Activated CD4-positive, CD25-positive, alpha-beta regulatory T cell treated with anti-CD3 and anti-CD28 coated beads, Interleukin-2, amount 50 U/mL, for 24 hours (primary cell): ENCODE data around the gene RSRP1.

ENCODE experiments used
- ATAC-seq, 2 donors: fragments of 150-1000 bp; cut with Tn5 transposase; one replicate each; pipeline ENCODE4 v1.10.0; 2021; ENCODE audit warnings: mild to moderate bottlenecking in 1 of 2, moderate library complexity in 1 of 2

RSRP1 gene

DNA sequence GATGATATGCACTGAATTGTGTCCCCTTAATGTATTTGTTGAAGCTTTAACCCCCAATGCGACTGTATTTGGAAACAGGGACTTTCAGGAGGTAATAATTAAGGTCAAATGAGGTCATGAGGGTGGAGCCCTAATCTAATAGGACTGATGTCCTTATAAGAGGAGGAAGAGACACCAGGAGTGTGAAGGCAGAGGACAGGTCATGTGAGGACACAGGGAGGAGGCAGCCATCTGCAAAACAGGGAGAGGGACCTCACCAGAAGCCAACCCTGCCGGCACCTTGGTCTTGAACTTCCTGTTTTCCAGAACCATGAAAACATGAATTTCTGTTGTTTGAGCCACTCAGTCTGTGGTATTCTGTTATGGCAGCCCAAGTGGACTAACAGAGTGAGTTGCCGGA, 30.2 kb downstream of the RSRP1 start:
- no peak for ATAC-seq

- no peak for ATAC-seq
These were observed 31.1 kb downstream of the RSRP1 start for GRCh38 chr1:25216123-25216522.

GRCh38 chr1:25212725-25213124, 34.5 kb downstream of the RSRP1 start:
- ATAC-seq = no peak

GRCh38 chr1:25210728-25211127, 36.5 kb downstream of the RSRP1 start:
- no peak for ATAC-seq

DNA sequence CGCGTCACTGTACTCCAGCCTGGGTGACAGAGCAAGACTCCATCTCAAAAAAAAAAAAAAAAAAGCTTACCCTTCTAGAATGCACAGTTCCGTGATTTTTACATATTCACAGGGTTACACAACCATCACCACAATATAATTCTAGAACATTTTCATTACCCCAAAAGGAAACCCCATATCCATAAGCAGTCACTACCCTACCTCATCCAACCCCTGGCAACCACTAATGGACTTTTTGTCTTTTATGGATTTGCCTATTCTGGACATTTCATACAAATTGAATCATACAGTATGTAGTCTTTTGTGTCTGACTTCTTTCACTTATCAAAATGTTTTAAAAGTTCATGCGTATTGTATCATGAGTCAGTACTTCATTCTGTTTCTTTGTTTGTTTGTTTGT, 37.7 kb downstream of the RSRP1 start:
- ATAC-seq = no peak

DNA sequence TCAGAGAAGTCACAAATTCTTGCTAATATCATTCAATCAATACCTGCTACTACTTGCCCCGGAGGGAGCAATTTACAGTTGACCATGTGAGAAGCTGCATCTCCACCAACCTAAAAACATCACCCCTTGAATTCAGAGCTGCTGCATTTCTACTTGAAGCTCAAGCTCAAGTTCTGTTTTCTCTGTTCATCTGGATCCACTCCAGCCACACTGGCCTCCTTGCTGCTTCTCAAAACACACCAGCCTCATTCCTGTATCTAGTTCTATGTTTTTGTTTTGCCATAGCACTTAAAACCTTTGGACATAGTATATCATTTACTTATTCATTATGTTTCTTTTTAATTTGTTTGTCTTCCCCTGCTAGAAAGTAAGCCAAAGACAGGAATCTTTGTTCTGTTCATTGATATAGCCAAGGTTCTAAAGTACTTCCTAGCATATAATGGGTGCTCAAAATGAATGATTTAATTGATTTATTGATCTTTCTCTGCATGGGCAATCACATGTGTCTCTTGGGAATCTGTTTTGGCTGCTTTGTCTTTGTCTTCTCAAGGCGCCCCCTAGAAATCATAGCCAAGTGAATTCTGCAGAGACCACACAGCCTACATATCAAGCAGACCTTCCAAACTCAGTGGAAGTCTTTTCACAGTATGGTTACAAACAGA, 38.6 kb downstream of the RSRP1 start:
- ATAC-seq = no peak

DNA sequence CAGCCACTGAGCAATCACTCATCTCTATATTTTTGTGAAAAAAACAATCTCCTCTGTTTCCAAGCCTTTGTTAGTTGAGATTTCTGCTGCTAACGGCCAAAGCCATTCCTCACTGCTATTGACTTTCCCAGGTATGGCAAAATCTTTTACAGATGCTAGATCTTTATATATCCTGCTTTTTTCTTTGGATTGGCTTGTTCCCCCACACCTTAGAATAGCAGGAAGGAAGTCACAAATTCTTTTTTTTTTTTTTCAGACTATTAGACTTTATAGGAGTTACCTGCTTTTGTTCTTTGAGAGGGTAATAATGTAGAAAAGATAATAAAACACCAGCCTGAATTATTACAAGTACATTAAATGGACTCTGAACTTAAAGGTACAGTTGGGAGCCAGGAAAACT, 39.2 kb downstream of the RSRP1 start:
- no peak for ATAC-seq

- ATAC-seq = no peak
These were observed 41.1 kb downstream of the RSRP1 start for GRCh38 chr1:25206201-25206600.

GRCh38 chr1:25205786-25206185, 41.5 kb downstream of the RSRP1 start:
- no peak for ATAC-seq

DNA sequence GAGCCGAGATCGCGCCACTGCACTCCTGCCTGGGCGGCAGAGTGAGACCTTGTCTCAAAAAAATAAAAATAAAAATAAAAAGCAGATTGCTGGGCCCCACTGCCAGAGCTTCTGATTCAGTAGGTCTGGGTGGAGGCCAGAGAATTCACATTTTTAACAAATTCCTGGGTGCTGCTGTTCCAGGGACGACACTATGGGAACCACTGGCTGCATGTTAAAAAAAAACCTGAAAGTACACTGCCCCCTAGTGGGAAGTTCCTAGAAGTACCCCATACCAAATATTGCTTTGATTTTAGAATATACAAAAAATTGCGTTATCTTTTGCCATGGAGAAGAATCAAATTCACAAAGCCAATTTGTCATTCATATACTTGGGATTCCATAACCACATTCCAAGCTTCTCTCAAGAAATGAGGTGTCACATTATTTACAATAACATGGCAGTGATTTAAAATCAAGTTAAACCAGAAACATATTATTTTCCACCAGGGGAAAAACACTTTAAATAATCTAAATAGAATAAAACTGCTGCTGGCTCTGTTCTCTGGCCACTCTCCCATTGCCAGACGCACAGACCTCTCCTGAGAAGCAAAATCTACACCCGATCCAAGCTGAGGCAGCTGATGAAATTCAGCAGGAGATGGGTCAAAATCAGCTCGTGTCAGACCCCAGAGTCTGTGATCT, 42.3 kb downstream of the RSRP1 start:
- ATAC-seq = no peak

GRCh38 chr1:25201006-25201405, 46.2 kb downstream of the RSRP1 start:
- no peak for ATAC-seq

DNA sequence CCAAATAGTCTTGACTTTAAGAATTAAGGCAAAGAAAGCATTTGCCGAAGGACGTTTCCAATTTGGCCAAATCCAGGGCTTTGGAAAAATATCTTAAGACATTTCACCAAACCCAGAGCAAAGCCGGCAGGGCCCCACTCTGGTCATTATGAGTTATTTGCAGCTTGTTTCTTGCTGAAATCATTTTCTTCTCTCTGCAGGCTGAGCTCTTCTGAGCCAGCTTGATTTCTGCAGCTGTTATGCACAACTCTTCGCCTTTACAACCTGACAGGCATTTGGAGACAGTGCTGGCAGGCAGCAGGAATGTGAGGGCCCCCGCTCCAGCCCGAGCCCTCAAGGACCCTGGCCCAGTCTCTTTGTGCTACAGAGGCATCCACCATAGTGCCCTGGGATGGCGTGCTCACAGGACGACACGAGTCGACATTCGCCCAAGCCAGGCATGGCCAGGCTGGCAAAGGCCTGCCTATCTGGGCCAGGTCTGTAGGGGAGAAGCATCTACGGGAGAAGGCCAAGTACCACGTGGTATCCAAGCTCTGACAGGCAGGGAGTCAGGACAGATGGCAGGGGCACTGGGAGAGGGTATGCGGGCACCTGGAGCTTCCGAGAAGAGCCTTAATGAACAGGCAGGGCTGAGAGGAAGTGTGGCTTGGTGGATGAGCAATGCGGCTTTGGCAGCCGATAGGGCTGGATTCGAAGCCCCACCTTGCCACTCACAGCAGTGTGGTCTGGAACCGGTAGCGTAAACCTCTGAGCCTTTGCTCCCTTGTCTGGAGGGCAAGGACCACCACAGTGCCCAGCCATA, 47.2 kb downstream of the RSRP1 start:
- no peak for ATAC-seq

DNA sequence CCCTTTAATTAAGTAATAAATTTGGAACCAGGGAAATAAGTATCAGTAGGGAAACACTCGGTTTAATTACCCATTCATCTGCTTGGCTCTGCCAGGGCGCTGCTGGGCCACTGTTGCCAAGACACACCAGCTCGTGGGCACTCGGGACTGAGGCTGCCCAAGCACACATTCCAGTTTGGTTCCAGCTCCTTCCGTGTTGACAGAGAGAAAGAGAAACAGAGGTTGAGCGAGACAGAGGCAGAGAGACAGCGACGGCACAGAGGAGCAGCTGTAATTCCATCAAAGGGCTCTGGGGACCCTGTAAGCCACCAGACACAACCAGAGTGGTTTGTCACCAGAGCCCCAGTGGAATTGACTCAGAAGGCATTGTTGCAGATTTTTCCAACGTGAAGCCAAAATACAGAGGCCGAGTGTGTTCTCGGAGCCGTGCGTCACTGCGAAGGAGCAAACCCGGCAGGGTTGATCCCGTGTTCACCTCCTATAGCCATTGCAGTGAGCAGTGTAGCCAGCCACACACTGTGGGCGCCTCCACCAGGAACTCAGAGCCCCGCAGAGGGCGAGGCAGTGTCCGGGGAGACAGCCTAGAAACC, 48.5 kb downstream of the RSRP1 start:
- ATAC-seq = no peak

GRCh38 chr1:25197982-25198662, 49.1 kb downstream of the RSRP1 start:
- ATAC-seq = no peak

DNA sequence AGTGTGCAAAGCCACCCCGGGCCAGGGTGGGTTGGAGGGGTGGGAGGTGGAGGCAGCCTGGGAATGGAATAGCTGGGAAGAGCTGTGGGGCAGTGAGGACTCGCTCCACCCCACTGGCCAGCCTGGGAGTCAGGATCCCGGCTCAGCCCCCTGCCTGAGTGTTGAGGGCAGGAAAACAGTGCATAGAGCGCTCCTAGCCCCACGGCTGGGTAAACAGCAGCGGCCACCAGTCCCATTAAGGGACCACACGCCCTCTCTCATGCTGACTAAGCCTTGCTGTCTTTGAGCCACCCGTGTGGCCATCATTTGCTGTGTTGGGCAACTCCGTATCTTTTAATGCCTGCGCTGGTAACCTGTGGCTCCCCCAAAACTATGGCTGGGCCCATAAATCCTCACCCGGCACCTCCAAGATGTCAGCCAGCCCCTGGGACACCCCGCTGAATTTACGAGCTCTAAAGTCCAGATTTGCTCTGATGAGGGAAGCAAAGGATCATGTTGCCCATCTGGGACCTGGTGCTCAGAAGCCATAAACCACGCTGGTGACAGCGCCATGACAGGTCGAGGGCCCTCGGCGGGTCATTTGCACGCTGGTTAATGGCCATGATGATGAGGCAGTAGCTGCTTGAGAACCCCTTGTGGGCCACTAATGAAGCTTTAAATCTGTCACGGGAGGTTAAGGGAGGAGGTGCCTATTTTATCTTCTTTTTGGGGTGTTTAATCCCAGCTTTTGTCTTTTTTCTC, 49.8 kb downstream of the RSRP1 start:
- no peak for ATAC-seq

GRCh38 chr1:25196830-25197229, 50.4 kb downstream of the RSRP1 start:
- no peak for ATAC-seq

- ATAC-seq = no peak
These were observed 51.4 kb downstream of the RSRP1 start for GRCh38 chr1:25195835-25196234.

GRCh38 chr1:25194572-25195020, 52.7 kb downstream of the RSRP1 start:
- no peak for ATAC-seq

DNA sequence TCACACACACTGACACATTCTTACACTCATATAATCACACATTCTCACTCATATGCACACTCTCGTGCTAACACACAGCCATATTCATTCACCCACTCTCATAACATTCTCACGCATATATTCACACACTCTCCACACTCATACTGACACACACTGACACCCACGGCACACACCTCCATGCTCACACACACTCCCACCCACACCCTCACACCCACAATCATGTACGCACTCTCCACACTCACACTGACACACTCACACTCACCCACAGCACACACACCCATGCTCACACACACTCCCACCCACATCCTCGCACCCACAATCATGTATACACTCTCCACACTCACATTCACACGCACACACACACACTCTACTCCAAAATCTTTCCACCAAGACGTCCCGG, 53.2 kb downstream of the RSRP1 start:
- ATAC-seq = no peak

- ATAC-seq = no peak
These were observed 54.0 kb downstream of the RSRP1 start for GRCh38 chr1:25193229-25193628.
